ENCODE measurements around the gene CCDC8. TPM values are rescaled to one million over a fixed set of nuclear protein-coding genes. Genes with fewer than 3 reads are reported as not detected.

The CCDC8 gene
- total and polyA plus RNA-seq, 2 donors (not counting 3 experiments of a cell fraction or from before 2014, with no cell fraction given): 0.18 to 0.75 TPM

- DNase-seq (ENCODE audit: low read depth, low spot score) (no peak), FAIRE-seq (no peak)
- no peaks in the 10 kb centered on the region for H3K9me1 ChIP-seq (replicated peaks; ENCODE audit: control insufficient read depth, extremely low read depth, insufficient read depth, low read length)
- ChIA-PET POLR2A (no interaction called here), CTCF (interaction anchor here (1.1 to 1.8 kb wide), 5 partner anchors 11 to 138 kb away, joined by 3 to 5 read pairs (median 3); no protein-coding TSS in a partner anchor)
- H3K36me3 ChIP-seq (ENCODE audit: control insufficient read depth in 2 of 2, extremely low read depth in 1 of 2, insufficient read depth in 2 of 2, low read length in 2 of 2): peaks cover 15 to 39% of the 10 kb centered on the region in 2 experiments
- no peaks in the 10 kb centered on the region for H3K79me2 ChIP-seq (ENCODE audit: control insufficient read depth, insufficient read depth, low read length)
- no peak overlapping the region for H3K4me2 ChIP-seq (ENCODE audit: insufficient read depth, low read length)
- no peak overlapping the region for H3K27ac ChIP-seq (ENCODE audit: insufficient read depth, low read depth, low read length)
- H3K4me1 ChIP-seq (ENCODE audit: control insufficient read depth, extremely low read depth, insufficient read depth, low read length): no peaks in the 10 kb centered on the region
- no peaks in the 10 kb centered on the region for H3K27me3 ChIP-seq (ENCODE audit: control insufficient read depth in 2 of 2, insufficient read depth in 2 of 2, low read length in 2 of 2)
- intact Hi-C loops (cut with micrococcal nuclease): no loop called here
- no TSS peak for BruUV-seq (replicated peaks)
- no peaks in the 10 kb centered on the region for H4K20me1 ChIP-seq (replicated peaks; ENCODE audit: control insufficient read depth, extremely low read depth, insufficient read depth, low read length)
- no peak overlapping the region for H3K9ac ChIP-seq (replicated peaks; ENCODE audit: extremely low read depth, insufficient read depth, low read length)
- H3K9me3 ChIP-seq (replicated peaks; ENCODE audit: control insufficient read depth, insufficient read depth, low read length): no peaks in the 10 kb centered on the region
- H3K4me3 ChIP-seq (replicated peaks in 1 of 3; ENCODE audit: insufficient read depth in 1 of 3, low read depth in 1 of 3, low read length in 3 of 3): no peak overlapping the region
- dilution Hi-C loops (cut with MboI; ENCODE audit: extremely low pct_ligation_motif_present, low sequenced_read_pairs): no loop called here
- H2AFZ ChIP-seq (ENCODE audit: low read depth, low read length): no peak overlapping the region
- TF ChIP-seq MYC (IDR thresholded peaks at IDR 0.05; ENCODE audit: low read depth, low read length) (no peak), GATA2 (IDR thresholded peaks at IDR 0.05; ENCODE audit: insufficient read depth, insufficient read length, low read depth, low read length) (no peak), FOS (IDR thresholded peaks at IDR 0.05; ENCODE audit: borderline replicate concordance, insufficient read depth, low read length) (no peak), POLR2A (IDR thresholded peaks at IDR 0.05; ENCODE audit: low read depth, low read length) (no peak), POLR2AphosphoS5 (IDR thresholded peaks at IDR 0.05; ENCODE audit: insufficient read depth, low read depth, low read length) (no peak), JUN (IDR thresholded peaks at IDR 0.05; ENCODE audit: borderline replicate concordance, insufficient read depth, insufficient read length, low read depth) (no peak)
- TF ChIP-seq, protein P1, sequence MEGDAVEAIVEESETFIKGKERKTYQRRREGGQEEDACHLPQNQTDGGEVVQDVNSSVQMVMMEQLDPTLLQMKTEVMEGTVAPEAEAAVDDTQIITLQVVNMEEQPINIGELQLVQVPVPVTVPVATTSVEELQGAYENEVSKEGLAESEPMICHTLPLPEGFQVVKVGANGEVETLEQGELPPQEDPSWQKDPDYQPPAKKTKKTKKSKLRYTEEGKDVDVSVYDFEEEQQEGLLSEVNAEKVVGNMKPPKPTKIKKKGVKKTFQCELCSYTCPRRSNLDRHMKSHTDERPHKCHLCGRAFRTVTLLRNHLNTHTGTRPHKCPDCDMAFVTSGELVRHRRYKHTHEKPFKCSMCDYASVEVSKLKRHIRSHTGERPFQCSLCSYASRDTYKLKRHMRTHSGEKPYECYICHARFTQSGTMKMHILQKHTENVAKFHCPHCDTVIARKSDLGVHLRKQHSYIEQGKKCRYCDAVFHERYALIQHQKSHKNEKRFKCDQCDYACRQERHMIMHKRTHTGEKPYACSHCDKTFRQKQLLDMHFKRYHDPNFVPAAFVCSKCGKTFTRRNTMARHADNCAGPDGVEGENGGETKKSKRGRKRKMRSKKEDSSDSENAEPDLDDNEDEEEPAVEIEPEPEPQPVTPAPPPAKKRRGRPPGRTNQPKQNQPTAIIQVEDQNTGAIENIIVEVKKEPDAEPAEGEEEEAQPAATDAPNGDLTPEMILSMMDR (IDR thresholded peaks at IDR 0.05; ENCODE audit: extremely low read depth in 1 of 2, insufficient read depth in 1 of 2, low read depth in 1 of 2, low read length in 2 of 2): no peak
Measured at GRCh38 chr19:46391296-46392251, 21.8 kb downstream of the CCDC8 start.
